KMS-11 (cell line): ENCODE measurements around the gene FBLN7.
"Not testable (repeated sequence)": the region's sequence is repeated elsewhere in the genome, so short reads cannot be mapped to it uniquely, and the experiment has no call there.

Experiments used
- H2AFZ ChIP-seq: fragments of 200-600 bp; sonication (generic); 2 replicates; pipeline ENCODE4 v1.6.1; 2016; ENCODE audit warnings: antibody characterized with exemption, mixed run types, low read depth
- H3K27ac ChIP-seq: fragments of 200-600 bp; sonication (generic); 2 replicates; pipeline ENCODE4 v1.6.1; 2016; ENCODE audit warnings: mild to moderate bottlenecking, mixed run types
- H3K27me3 ChIP-seq: fragments of 200-600 bp; sonication (generic); 2 replicates; pipeline ENCODE4 v1.6.1; 2017; ENCODE audit warnings: mild to moderate bottlenecking, low read depth, mixed run types, moderate library complexity; ENCODE audit not compliant: insufficient read depth
- H3K36me3 ChIP-seq: fragments of 200-600 bp; sonication (generic); 2 replicates; pipeline ENCODE4 v1.6.1; 2017; ENCODE audit warnings: mild to moderate bottlenecking, mixed run types; ENCODE audit not compliant: insufficient read depth
- H3K4me1 ChIP-seq: fragments of 200-600 bp; sonication (generic); 2 replicates; pipeline ENCODE4 v1.6.1; 2016; ENCODE audit warnings: mild to moderate bottlenecking, low read depth, mixed run types; ENCODE audit not compliant: poor library complexity, severe bottlenecking
- H3K4me2 ChIP-seq: fragments of 200-600 bp; sonication (generic); 2 replicates; pipeline ENCODE4 v1.7.0; 2016; ENCODE audit warnings: mild to moderate bottlenecking, mixed run types
- H3K4me3 ChIP-seq: fragments of 200-600 bp; sonication (generic); IDR thresholded peaks from 2 replicates; pipeline ENCODE4 v1.6.1; 2017; ENCODE audit warnings: low read depth, low read length, mixed read lengths; ENCODE audit not compliant: insufficient read depth
- H3K79me2 ChIP-seq: fragments of 200-600 bp; sonication (generic); 2 replicates; pipeline ENCODE4 v1.6.1; 2016; ENCODE audit warnings: low read depth, mixed run types; ENCODE audit not compliant: insufficient read depth
- H3K9ac ChIP-seq: fragments of 200-600 bp; sonication (generic); 2 replicates; pipeline ENCODE4 v1.6.1; 2016; ENCODE audit warnings: mild to moderate bottlenecking, mixed run types
- H4K20me1 ChIP-seq: fragments of 200-600 bp; sonication (generic); 2 replicates; pipeline ENCODE4 v1.6.1; 2016; ENCODE audit warnings: mild to moderate bottlenecking, mixed run types; ENCODE audit not compliant: insufficient read depth
- TF ChIP-seq, protein P1 (sequence below): fragments of 200-600 bp; sonication (generic); conservative IDR thresholded peaks from 2 replicates; pipeline ENCODE4 v1.6.1; 2017; ENCODE audit warnings: low read depth, mild to moderate bottlenecking, antibody characterized with exemption, low read length, moderate library complexity, mixed read lengths

The FBLN7 gene

DNA sequence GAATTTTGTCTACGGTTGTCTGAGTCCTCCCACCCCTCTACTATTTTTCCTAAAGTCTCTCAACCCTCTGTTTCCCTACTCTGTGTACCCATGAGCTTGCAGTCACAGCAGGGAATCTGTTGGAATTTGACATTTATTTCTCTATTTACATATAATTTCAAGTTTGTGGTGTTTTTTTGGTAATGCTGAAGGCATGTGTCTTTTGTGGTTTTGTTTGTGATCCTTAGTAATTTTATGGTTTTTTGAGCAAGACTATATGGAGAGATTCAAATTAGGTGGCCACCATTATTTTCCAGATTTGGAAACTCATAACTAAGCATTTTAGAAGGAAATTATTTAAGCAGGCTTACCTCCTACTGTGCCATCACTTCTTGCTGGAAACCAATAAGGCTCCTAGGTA is 27.2 kb upstream of the FBLN7 start:
- no peaks in the 10 kb centered on the region for H4K20me1 ChIP-seq
- H3K27me3 ChIP-seq = no peaks in the 10 kb centered on the region
- H3K36me3 ChIP-seq = no peaks in the 10 kb centered on the region
- TF ChIP-seq, protein P1, sequence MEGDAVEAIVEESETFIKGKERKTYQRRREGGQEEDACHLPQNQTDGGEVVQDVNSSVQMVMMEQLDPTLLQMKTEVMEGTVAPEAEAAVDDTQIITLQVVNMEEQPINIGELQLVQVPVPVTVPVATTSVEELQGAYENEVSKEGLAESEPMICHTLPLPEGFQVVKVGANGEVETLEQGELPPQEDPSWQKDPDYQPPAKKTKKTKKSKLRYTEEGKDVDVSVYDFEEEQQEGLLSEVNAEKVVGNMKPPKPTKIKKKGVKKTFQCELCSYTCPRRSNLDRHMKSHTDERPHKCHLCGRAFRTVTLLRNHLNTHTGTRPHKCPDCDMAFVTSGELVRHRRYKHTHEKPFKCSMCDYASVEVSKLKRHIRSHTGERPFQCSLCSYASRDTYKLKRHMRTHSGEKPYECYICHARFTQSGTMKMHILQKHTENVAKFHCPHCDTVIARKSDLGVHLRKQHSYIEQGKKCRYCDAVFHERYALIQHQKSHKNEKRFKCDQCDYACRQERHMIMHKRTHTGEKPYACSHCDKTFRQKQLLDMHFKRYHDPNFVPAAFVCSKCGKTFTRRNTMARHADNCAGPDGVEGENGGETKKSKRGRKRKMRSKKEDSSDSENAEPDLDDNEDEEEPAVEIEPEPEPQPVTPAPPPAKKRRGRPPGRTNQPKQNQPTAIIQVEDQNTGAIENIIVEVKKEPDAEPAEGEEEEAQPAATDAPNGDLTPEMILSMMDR = no peak
- no peak overlapping the region for H2AFZ ChIP-seq
- no peak overlapping the region for H3K27ac ChIP-seq
- no peaks in the 10 kb centered on the region for H3K4me1 ChIP-seq
- H3K4me2 ChIP-seq = no peak overlapping the region
- no peak overlapping the region for H3K9ac ChIP-seq
- H3K4me3 ChIP-seq = no peak overlapping the region
- no peaks in the 10 kb centered on the region for H3K79me2 ChIP-seq

DNA sequence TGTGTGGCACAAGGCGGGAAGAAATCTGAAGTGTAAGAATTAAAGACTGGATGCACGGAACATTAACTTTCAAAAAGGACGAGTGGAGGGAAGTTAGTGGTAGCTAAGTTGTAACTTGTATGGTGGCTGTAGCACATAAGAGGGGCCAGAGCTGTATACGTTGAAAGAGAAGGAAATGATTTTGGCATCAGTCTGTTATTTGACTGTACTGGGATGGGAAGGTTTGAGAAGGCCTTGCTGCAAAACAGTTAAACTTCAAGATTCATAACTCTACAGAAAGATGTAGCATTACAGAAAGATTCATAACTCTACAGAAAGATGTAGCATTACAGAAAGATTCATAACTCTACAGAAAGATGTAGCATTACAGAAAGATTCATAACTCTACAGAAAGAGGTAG is 24.8 kb upstream of the FBLN7 start:
- H3K9ac ChIP-seq, H3K27me3 ChIP-seq, H3K4me1 ChIP-seq, H3K36me3 ChIP-seq, H3K27ac ChIP-seq, H3K4me2 ChIP-seq, H4K20me1 ChIP-seq, H2AFZ ChIP-seq, H3K79me2 ChIP-seq, H3K4me3 ChIP-seq: not testable (repeated sequence)

DNA sequence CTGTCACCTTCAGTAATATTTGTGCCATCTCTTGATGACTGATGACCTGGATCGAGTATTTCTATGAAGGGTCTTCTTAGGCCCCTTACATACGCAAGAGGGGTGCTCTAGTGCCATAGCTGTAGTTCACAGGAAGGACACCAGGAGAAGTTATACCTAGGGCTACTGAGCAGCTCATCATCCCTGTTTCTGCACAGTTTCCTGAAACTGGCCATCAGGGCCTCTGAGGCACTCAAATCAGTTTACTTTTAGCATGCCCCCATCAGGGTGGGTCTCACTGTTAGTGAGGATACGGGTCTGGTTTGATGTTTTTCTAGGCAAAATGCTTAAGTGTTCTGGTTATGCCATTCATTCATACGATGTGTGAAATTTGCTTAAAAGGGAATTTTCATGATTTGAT is 20.0 kb upstream of the FBLN7 start:
- H3K79me2 ChIP-seq = no peaks in the 10 kb centered on the region
- H4K20me1 ChIP-seq = no peaks in the 10 kb centered on the region
- no peaks in the 10 kb centered on the region for H3K4me1 ChIP-seq
- TF ChIP-seq, protein P1 = 0 out of 2 replicates have a peak, but pooled peaks have one; percentile 14
- H3K9ac ChIP-seq = no peak overlapping the region
- no peaks in the 10 kb centered on the region for H3K27me3 ChIP-seq
- no peak overlapping the region for H3K4me2 ChIP-seq
- H3K36me3 ChIP-seq = no peaks in the 10 kb centered on the region
- no peak overlapping the region for H3K4me3 ChIP-seq
- no peak overlapping the region for H2AFZ ChIP-seq
- no peak overlapping the region for H3K27ac ChIP-seq

DNA sequence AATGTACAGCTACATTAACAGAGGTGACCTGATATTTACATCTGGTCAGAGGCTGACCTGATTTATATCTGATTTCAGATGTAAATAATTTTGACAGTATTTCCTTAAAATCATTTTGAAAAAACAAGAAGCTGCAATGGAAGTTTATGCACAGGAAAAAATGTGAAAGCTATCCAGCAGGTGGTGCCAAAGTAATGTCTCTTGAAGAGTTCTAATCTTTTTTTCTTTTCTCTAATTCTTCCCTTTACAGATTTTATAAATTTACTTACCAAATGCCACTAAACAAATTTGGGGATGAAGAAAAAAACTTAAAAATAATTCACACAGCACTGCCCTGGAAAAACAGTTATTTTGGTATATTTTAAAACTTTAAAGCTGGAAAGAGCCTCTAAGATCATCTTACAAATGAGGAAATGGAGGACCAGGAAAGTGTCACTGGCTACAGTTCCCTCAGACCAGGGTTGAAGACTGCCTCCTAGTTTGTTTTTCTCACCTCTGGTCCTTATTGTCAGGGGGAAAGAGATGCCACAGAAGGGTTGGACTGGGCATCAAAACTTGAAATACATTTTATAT is 16.4 kb upstream of the FBLN7 start:
- Histone ChIP-seq H3K79me2 (no peaks in the 10 kb centered on the region), H3K27me3 (no peaks in the 10 kb centered on the region), H3K4me1 (no peaks in the 10 kb centered on the region), H4K20me1 (no peaks in the 10 kb centered on the region), H3K4me2 (no peak overlapping the region), H3K4me3 (no peak overlapping the region), H3K36me3 (no peaks in the 10 kb centered on the region), H3K9ac (no peak overlapping the region), H2AFZ (no peak overlapping the region), H3K27ac (no peak overlapping the region)
- TF ChIP-seq, protein P1 = peak; percentile 70

DNA sequence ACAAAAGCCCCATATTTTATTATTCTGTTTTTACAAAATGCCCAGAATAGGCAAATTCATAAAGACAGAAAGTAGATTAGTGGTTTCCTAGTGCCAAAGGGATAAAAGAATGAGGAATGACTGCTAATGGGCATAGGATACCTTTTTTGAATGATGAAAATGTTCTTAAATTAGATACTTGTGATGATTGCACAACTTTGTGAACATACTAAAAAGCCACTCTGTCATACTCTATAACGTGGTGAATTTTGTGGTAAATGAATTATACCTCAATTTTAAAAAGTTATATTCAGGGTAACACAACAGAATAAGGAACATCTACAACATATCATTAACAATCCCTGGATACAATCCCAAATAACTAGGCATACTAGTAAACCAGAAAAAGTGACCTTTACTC is 9.1 kb upstream of the FBLN7 start:
- Histone ChIP-seq H3K27ac (no peak overlapping the region), H3K27me3 (no peaks in the 10 kb centered on the region), H3K4me3 (no peak overlapping the region), H3K36me3 (no peaks in the 10 kb centered on the region), H2AFZ (no peak overlapping the region), H3K9ac (no peak overlapping the region), H3K4me2 (no peak overlapping the region), H3K79me2 (no peaks in the 10 kb centered on the region), H3K4me1 (peaks cover 9% of the 10 kb centered on the region), H4K20me1 (no peaks in the 10 kb centered on the region)
- TF ChIP-seq, protein P1 = no peak
